ENCODE data around the gene MRPL55.

DNA sequence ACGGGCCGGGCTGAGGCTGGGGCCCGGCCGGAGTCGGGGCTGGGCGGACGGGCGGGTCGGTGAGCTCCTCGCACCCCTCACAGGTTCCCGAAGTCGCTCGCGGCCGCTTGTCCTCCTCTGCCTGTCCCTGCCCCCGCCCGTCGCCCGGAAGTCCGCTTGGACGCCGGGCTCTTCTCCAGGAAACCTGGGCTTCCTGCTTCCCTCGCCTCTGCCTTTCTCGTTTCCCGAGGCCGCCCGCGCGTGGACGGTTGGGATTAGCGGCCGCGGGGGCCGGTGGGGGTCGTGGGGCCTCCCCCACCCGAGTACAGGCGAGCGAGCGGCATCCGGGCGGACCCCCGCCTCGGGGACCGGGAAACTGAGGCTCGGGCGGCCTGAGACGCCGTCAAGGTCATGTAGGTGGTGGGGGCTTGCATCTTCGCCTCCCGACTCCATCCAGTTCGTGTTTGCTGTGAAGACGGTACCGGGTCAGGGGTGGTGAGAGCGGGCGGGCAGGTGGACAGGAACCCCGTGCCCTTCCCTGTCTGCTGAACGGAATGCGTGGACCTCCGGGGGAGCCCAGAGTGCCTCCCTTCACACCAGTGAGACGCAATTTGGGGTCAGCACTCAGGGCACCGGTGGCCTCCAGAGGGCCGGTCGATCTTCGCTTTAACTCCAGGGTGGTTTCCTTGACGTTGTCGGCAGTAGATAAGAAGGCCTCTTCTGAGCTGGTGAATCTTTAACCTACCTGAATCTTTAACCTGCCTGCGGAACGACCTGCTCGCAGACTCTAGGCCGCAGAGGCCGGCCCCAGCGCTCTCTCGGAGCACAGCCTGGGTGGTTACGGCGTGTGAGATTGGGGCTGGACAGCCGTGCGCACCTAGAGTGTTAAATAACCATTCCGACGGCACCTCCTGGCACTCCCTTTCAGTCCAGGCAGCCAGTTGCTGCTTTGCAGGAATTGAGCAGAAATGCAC lies 25.9 kb downstream of the MRPL55 start:
- TF ChIP-seq, protein P1, sequence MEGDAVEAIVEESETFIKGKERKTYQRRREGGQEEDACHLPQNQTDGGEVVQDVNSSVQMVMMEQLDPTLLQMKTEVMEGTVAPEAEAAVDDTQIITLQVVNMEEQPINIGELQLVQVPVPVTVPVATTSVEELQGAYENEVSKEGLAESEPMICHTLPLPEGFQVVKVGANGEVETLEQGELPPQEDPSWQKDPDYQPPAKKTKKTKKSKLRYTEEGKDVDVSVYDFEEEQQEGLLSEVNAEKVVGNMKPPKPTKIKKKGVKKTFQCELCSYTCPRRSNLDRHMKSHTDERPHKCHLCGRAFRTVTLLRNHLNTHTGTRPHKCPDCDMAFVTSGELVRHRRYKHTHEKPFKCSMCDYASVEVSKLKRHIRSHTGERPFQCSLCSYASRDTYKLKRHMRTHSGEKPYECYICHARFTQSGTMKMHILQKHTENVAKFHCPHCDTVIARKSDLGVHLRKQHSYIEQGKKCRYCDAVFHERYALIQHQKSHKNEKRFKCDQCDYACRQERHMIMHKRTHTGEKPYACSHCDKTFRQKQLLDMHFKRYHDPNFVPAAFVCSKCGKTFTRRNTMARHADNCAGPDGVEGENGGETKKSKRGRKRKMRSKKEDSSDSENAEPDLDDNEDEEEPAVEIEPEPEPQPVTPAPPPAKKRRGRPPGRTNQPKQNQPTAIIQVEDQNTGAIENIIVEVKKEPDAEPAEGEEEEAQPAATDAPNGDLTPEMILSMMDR (IDR thresholded peaks at IDR 0.05; ENCODE audit: low read depth, low read length): no peak
- no peak for TF ChIP-seq POLR2A (IDR thresholded peaks at IDR 0.05; ENCODE audit: extremely low read depth, insufficient read length)
